H1 (cell line): ENCODE measurements around the gene BUD13. TPM values are rescaled to one million over a fixed set of nuclear protein-coding genes. Genes with fewer than 3 reads are reported as not detected.
"Not testable (repeated sequence)": the region's sequence is repeated elsewhere in the genome, so short reads cannot be mapped to it uniquely, and the experiment has no call there.

ENCODE experiments used
- CTCF ChIA-PET: fragments of 300-600 bp; sonication (Branson Sonifier 250); formaldehyde crosslinking; loops from one replicate; lab custom pipeline; 2021; ENCODE audit not compliant: partially characterized antibody; lab: Charles Lee
- POLR2A ChIA-PET: fragments of 300-600 bp; sonication (Branson Sonifier 250); formaldehyde crosslinking; loops from one replicate; lab custom pipeline; 2021; ENCODE audit warnings: inconsistent platforms; ENCODE audit not compliant: partially characterized antibody; lab: Charles Lee
- DNase-seq, 2 experiments: peaks; one replicate each; pipeline versions ENCODE4 v3.0.0 to v3.0.0-alpha.2; 2010 to 2022; ENCODE audit warnings: low spot score in 2 of 2, low read depth in 1 of 2, mixed read lengths in 1 of 2
- FAIRE-seq: peaks from 2 replicates; lab custom pipeline; 2011; peaks lifted over from hg19 to GRCh38; lab: Jason Lieb, UNC
- H2AFZ ChIP-seq: 2 replicates; pipeline ENCODE4 v1.8.1; 2012; ENCODE audit warnings: low read length, inconsistent platforms
- H2AK5ac ChIP-seq: 2 replicates; pipeline ENCODE4 v1.6.1; 2013; ENCODE audit warnings: low read depth, low read length
- H2BK120ac ChIP-seq: replicated peaks from 2 replicates; pipeline ENCODE3; 2013; ENCODE audit warnings: low read depth, low read length, inconsistent platforms
- H2BK12ac ChIP-seq: 2 replicates; pipeline ENCODE4 v1.6.1; 2013; ENCODE audit warnings: low read depth, low read length
- H2BK15ac ChIP-seq: 2 replicates; pipeline ENCODE4 v1.6.1; 2013; ENCODE audit warnings: low read length
- H2BK20ac ChIP-seq: 2 replicates; pipeline ENCODE4 v1.6.1; 2013; ENCODE audit warnings: low read length
- H2BK5ac ChIP-seq: 2 replicates; pipeline ENCODE4 v1.6.1; 2013; ENCODE audit warnings: low read depth, low read length
- H3K14ac ChIP-seq: 2 replicates; pipeline ENCODE4 v1.6.1; 2013; ENCODE audit warnings: inconsistent platforms; ENCODE audit not compliant: insufficient read length
- H3K18ac ChIP-seq: 2 replicates; pipeline ENCODE4 v1.6.1; 2013; ENCODE audit warnings: low read length; ENCODE audit errors: extremely low read depth
- H3K23ac ChIP-seq: 2 replicates; pipeline ENCODE4 v1.6.1; 2013; ENCODE audit warnings: inconsistent platforms; ENCODE audit not compliant: insufficient read length
- H3K23me2 ChIP-seq: 2 replicates; pipeline ENCODE4 v1.6.1; 2013; ENCODE audit warnings: low read depth, low read length
- H3K27ac ChIP-seq: 2 replicates; pipeline ENCODE4 v1.6.1; 2011; ENCODE audit warnings: low read depth, low read length, inconsistent platforms
- H3K27me3 ChIP-seq, 4 experiments: replicated peaks in 1 of 4; 1 replicate in 1 of 4; 2 replicates in 3 of 4; pipeline versions ENCODE4 v1.6.1 to v1.8.1; 2011 to 2013; ENCODE audit warnings: low read length in 3 of 4, mild to moderate bottlenecking in 3 of 4, inconsistent platforms in 2 of 4, mixed read lengths in 2 of 4, moderate library complexity in 1 of 4; ENCODE audit not compliant: control insufficient read depth in 3 of 4, insufficient read depth in 3 of 4; ENCODE audit errors: extremely low read depth in 1 of 4
- H3K36me3 ChIP-seq, 4 experiments: 2 replicates each; pipeline versions ENCODE4 v1.6.1 to v1.8.1; 2011 to 2013; ENCODE audit warnings: mild to moderate bottlenecking in 4 of 4, low read length in 3 of 4, moderate library complexity in 2 of 4, control low read depth in 1 of 4, inconsistent platforms in 1 of 4; ENCODE audit not compliant: insufficient read depth in 4 of 4, control insufficient read depth in 2 of 4
- H3K4ac ChIP-seq: replicated peaks from 2 replicates; pipeline ENCODE3; 2013; ENCODE audit warnings: low read length, low read depth, mixed read lengths, inconsistent platforms; ENCODE audit not compliant: insufficient read length
- H3K4me1 ChIP-seq, 4 experiments: replicated peaks in 1 of 4; 1 replicate in 1 of 4; 2 replicates in 3 of 4; pipeline versions ENCODE4 v1.6.1 to v1.8.1; 2011 to 2013; ENCODE audit warnings: low read length in 3 of 4, inconsistent platforms in 2 of 4, mixed read lengths in 1 of 4; ENCODE audit not compliant: insufficient read depth in 4 of 4, control insufficient read depth in 3 of 4
- H3K4me2 ChIP-seq, 2 experiments: 2 replicates each; pipeline versions ENCODE4 v1.6.1 to v1.8.1; 2011 to 2013; ENCODE audit warnings: low read depth in 2 of 2, low read length in 2 of 2, control low read depth in 1 of 2, inconsistent platforms in 1 of 2, mild to moderate bottlenecking in 1 of 2; ENCODE audit not compliant: insufficient read depth in 1 of 2
- H3K4me3 ChIP-seq, 4 experiments: fragments of 200-600, 300-600 bp in 1 of 4; sonication (generic), shearing (Covaris generic), sonication (Bioruptor Twin) in 1 of 4; 2 replicates each; pipeline versions ENCODE4 v1.5.1 to v1.8.1; 2011 to 2016; ENCODE audit warnings: low read length in 4 of 4, low read depth in 3 of 4, control low read depth in 2 of 4, inconsistent platforms in 2 of 4, mild to moderate bottlenecking in 2 of 4, mixed read lengths in 1 of 4, moderate library complexity in 1 of 4; ENCODE audit not compliant: insufficient read depth in 2 of 4; ENCODE audit errors: extremely low read depth in 1 of 4
- H3K56ac ChIP-seq: replicated peaks from 2 replicates; pipeline ENCODE3; 2013; ENCODE audit warnings: low read depth, mild to moderate bottlenecking, mixed read lengths, low read length, inconsistent platforms; ENCODE audit not compliant: insufficient read length
- H3K79me1 ChIP-seq: 2 replicates; pipeline ENCODE4 v1.6.1; 2013; ENCODE audit warnings: low read depth, low read length, control low read depth
- H3K79me2 ChIP-seq, 2 experiments: 2 replicates each; pipeline versions ENCODE4 v1.6.1 to v1.8.1; 2012 to 2013; ENCODE audit warnings: low read length in 2 of 2, mild to moderate bottlenecking in 2 of 2, inconsistent platforms in 1 of 2; ENCODE audit not compliant: insufficient read depth in 2 of 2, control insufficient read depth in 1 of 2
- H3K9ac ChIP-seq, 4 experiments: replicated peaks in 1 of 4; 1 replicate in 1 of 4; 2 replicates in 3 of 4; pipeline versions ENCODE4 v1.6.1 to v1.8.1; 2011 to 2013; ENCODE audit warnings: low read depth in 3 of 4, low read length in 3 of 4, control low read depth in 2 of 4, mild to moderate bottlenecking in 2 of 4, moderate library complexity in 2 of 4, inconsistent platforms in 1 of 4; ENCODE audit errors: extremely low read depth in 1 of 4
- H3K9me3 ChIP-seq, 2 experiments: 2 replicates each; pipeline versions ENCODE4 v1.6.1 to v1.8.1; 2012 to 2013; ENCODE audit warnings: mild to moderate bottlenecking in 2 of 2, moderate library complexity in 2 of 2, control low read depth in 1 of 2, inconsistent platforms in 1 of 2, low read depth in 1 of 2, low read length in 1 of 2, mixed read lengths in 1 of 2; ENCODE audit not compliant: insufficient read depth in 2 of 2
- H4K20me1 ChIP-seq, 2 experiments: replicated peaks in 1 of 2; 2 replicates each; pipeline versions ENCODE3 to v1.8.1; 2011 to 2013; ENCODE audit warnings: inconsistent platforms in 2 of 2, low read length in 2 of 2, mild to moderate bottlenecking in 1 of 2; ENCODE audit not compliant: insufficient read depth in 2 of 2, control insufficient read depth in 1 of 2
- H4K5ac ChIP-seq: 2 replicates; pipeline ENCODE4 v1.6.1; 2013; ENCODE audit warnings: low read length, low read depth, mixed read lengths, inconsistent platforms; ENCODE audit not compliant: insufficient read length
- H4K8ac ChIP-seq: 2 replicates; pipeline ENCODE4 v1.8.0; 2013; ENCODE audit warnings: mild to moderate bottlenecking, moderate library complexity, low read length, inconsistent platforms; ENCODE audit not compliant: insufficient read depth; ENCODE audit errors: extremely low read depth
- H4K91ac ChIP-seq: replicated peaks from 2 replicates; pipeline ENCODE3; 2013; ENCODE audit warnings: low read length, mixed read lengths, inconsistent platforms; ENCODE audit not compliant: insufficient read length
- BRCA1 ChIP-seq: IDR thresholded peaks from 2 replicates; pipeline ENCODE4 v1.6.1; 2012; ENCODE audit warnings: low read depth, low read length, improper control_type of control experiment
- GABPA ChIP-seq: IDR thresholded peaks from 2 replicates; pipeline ENCODE4 v1.6.1; 2011; ENCODE audit warnings: mild to moderate bottlenecking, low read length, moderate library complexity, borderline replicate concordance; ENCODE audit not compliant: insufficient read depth
- POLR2AphosphoS5 ChIP-seq: IDR thresholded peaks from 2 replicates; pipeline ENCODE4 v1.6.1; 2011; ENCODE audit warnings: low read depth, low read length
- SP4 ChIP-seq: IDR thresholded peaks from 2 replicates; pipeline ENCODE4 v1.6.1; 2012; ENCODE audit warnings: low read length, inconsistent platforms
- WGBS, 2 experiments: shearing (Covaris generic) in 1 of 2; methylation state at CpG; one replicate each; pipeline versions ENCODE4 v1.1.6 to v1.1.7; 2013 to 2015; ENCODE audit warnings: low lambda C conversion rate in 2 of 2, mixed read lengths in 2 of 2, inconsistent platforms in 1 of 2, low coverage in 1 of 2, missing lambda C conversion rate in 1 of 2; ENCODE audit not compliant: insufficient replicate concordance in 2 of 2, insufficient coverage in 1 of 2, insufficient read length in 1 of 2; ENCODE audit errors: extremely low coverage in 1 of 2, missing lambda C conversion rate in 1 of 2; 5-methylcytosine and 5-hydroxymethylcytosine counted together
- polyA plus RNA-seq, 7 experiments: library from polyadenylated mRNA; depleted of rRNA in 3 of 7; stranded (reverse) in 5 of 7; unstranded in 2 of 7; fragments of >200 nt in 5 of 7; fragments of 200-250 nt in 2 of 7; gene quantifications; 1 replicate in 5 of 7; 2 replicates in 1 of 7; 4 replicates in 1 of 7; pipeline versions ENCODE4 v1.2.1 to v1.2.3, GENCODE V29; 2011 to 2013; ENCODE audit warnings: missing spikeins in 2 of 7, mixed read lengths in 2 of 7
- total RNA-seq: library from RNA; stranded (reverse); fragmentation: NEBNext Ultra II Directional; extraction: Animal tissue kit (Norgen Biotek cat#: 25700); gene quantifications from 2 replicates; pipeline ENCODE4 v1.2.1, GENCODE V29; 2021
- TF ChIP-seq, protein P1 (sequence below), 3 experiments: IDR thresholded peaks; 1 replicate in 2 of 3; 2 replicates in 1 of 3; pipeline versions ENCODE4 v1.5.1 to v1.6.1; 2011; ENCODE audit warnings: low read length in 3 of 3, mild to moderate bottlenecking in 3 of 3, inconsistent platforms in 2 of 3, low read depth in 1 of 3, moderate library complexity in 1 of 3; ENCODE audit not compliant: insufficient read depth in 1 of 3; ENCODE audit errors: control extremely low read depth in 1 of 3

BUD13 gene
- total and polyA plus RNA-seq, 2 of the 8 experiments (the other 6 are each of a cell fraction or from before 2014, with no cell fraction given), result 24.8 to 27.2 TPM

GRCh38 chr11:116762132-116762531 lies 10.7 kb downstream of the BUD13 start (continued):
- TF ChIP-seq, protein P1, sequence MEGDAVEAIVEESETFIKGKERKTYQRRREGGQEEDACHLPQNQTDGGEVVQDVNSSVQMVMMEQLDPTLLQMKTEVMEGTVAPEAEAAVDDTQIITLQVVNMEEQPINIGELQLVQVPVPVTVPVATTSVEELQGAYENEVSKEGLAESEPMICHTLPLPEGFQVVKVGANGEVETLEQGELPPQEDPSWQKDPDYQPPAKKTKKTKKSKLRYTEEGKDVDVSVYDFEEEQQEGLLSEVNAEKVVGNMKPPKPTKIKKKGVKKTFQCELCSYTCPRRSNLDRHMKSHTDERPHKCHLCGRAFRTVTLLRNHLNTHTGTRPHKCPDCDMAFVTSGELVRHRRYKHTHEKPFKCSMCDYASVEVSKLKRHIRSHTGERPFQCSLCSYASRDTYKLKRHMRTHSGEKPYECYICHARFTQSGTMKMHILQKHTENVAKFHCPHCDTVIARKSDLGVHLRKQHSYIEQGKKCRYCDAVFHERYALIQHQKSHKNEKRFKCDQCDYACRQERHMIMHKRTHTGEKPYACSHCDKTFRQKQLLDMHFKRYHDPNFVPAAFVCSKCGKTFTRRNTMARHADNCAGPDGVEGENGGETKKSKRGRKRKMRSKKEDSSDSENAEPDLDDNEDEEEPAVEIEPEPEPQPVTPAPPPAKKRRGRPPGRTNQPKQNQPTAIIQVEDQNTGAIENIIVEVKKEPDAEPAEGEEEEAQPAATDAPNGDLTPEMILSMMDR (IDR thresholded peaks at IDR 0.05; ENCODE audit: control extremely low read depth in 1 of 3, insufficient read depth in 1 of 3, low read depth in 1 of 3, low read length in 3 of 3), result no peak
- TF ChIP-seq GABPA (no peak), SP4 (no peak), POLR2AphosphoS5 (no peak), BRCA1 (no peak)

DNA sequence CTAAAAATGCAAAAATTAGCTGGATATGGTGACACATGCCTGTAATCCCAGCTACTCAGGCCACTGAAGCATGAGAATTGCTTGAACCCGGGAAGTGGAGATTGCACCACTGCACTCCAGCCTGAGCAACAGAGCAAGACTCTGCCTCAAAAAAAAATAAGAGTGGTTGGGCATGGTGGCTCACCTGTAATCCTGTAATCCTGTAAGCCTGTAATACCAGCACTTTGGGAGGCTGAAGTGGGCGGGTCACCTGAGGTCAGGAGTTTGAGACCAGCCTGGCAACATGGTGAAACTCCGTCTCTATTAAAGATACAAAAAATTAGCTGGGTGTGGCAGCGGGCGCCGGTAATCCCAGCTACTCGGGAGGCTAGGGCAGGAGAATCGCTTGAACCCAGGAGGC lies 16.7 kb downstream of the BUD13 start:
- H4K20me1 ChIP-seq, POLR2A ChIA-PET, H4K91ac ChIP-seq, H2BK15ac ChIP-seq, H2BK12ac ChIP-seq, H3K9ac ChIP-seq, H3K79me2 ChIP-seq, H3K56ac ChIP-seq, H3K4me2 ChIP-seq, FAIRE-seq, H2BK120ac ChIP-seq, H2BK20ac ChIP-seq, H3K23ac ChIP-seq, H2AFZ ChIP-seq, H3K27me3 ChIP-seq, H3K4me1 ChIP-seq, H3K18ac ChIP-seq, H3K27ac ChIP-seq, H3K14ac ChIP-seq, H3K79me1 ChIP-seq, H2AK5ac ChIP-seq, H2BK5ac ChIP-seq, H3K4me3 ChIP-seq, H4K5ac ChIP-seq, H4K8ac ChIP-seq, H3K9me3 ChIP-seq, DNase-seq, H3K4ac ChIP-seq, H3K23me2 ChIP-seq: not testable (repeated sequence)
- 91% methylated on average over 7 of the region's 8 CpGs; no CpG with 5 or more reads in 1 of the 2 experiments for WGBS, 2 experiments
- CTCF ChIA-PET, result interaction anchor here (1.5 to 4.0 kb wide), 3 partner anchors 13 to 35 kb away, joined by 3 to 25 read pairs (median 4); partner anchors contain the start of gene APOA5
- peaks cover 12 to 62% (median 45%) of the 10 kb centered on the region in 4 experiments for H3K36me3 ChIP-seq
